Esophagus squamous epithelium (tissue), 5 donors: ENCODE measurements around the gene ARHGAP11A. TPM values are rescaled to one million over a fixed set of nuclear protein-coding genes. Genes with fewer than 3 reads are reported as not detected.
A peak's percentile ranks its signal among the peaks of the same experiment; 100 is the strongest.
"Not testable (repeated sequence)": the region's sequence is repeated elsewhere in the genome, so short reads cannot be mapped to it uniquely, and the experiment has no call there.

ENCODE experiments used
- DNase-seq: peaks from one replicate; lab custom pipeline; 2025; lab: John Stamatoyannopoulos, UW
- H3K27ac ChIP-seq, 4 donors: fragments of 200-600 bp; sonication (generic); one replicate each; pipeline ENCODE4 v1.5.1; 2016 to 2019; ENCODE audit warnings: mild to moderate bottlenecking in 1 of 4
- H3K27me3 ChIP-seq, 4 donors: fragments of 200-600 bp; sonication (generic); 1 replicate in 3 of 4; 2 replicates in 1 of 4; pipeline versions ENCODE4 v1.5.1 to v1.6.0; 2017 to 2021; ENCODE audit warnings: antibody characterized with exemption in 1 of 4
- H3K36me3 ChIP-seq, 3 donors: fragments of 200-600 bp; sonication (generic); one replicate each; pipeline ENCODE4 v1.5.1; 2016 to 2019
- H3K4me1 ChIP-seq, 3 donors: fragments of 200-600 bp; sonication (generic); one replicate each; pipeline ENCODE4 v1.5.1; 2017 to 2019
- H3K4me3 ChIP-seq, 4 donors: fragments of 200-600 bp; sonication (generic); 1 replicate in 3 of 4; 2 replicates in 1 of 4; pipeline ENCODE4 v1.5.1; 2016 to 2019; ENCODE audit warnings: mild to moderate bottlenecking in 2 of 4, moderate library complexity in 1 of 4
- H3K9me3 ChIP-seq, 3 donors: fragments of 200-600 bp; sonication (generic); one replicate each; pipeline ENCODE4 v1.5.1; 2016 to 2019
- POLR2A ChIP-seq, 4 donors: fragments of 450-650 bp; IDR thresholded peaks; one replicate each; pipeline ENCODE4 v1.6.1; 2017; ENCODE audit warnings: antibody characterized with exemption in 4 of 4, mild to moderate bottlenecking in 4 of 4, moderate library complexity in 3 of 4
- WGBS, 2 donors: methylation state at CpG; one replicate each; pipeline ENCODE4 v1.1.5; 2018; 5-methylcytosine and 5-hydroxymethylcytosine counted together
- intact Hi-C: fragments of 100-400 bp; cut with DNase I; formaldehyde crosslinking; loops from one replicate; pipeline ENCODE4 v1.15.0; 2022
- total RNA-seq, 4 donors: library from RNA; depleted of rRNA; stranded (reverse); fragments of >200 nt; gene quantifications; one replicate each; pipeline ENCODE4 v1.1.0, GENCODE V29; 2016
- TF ChIP-seq, protein P1 (sequence below), 6 experiments: fragments of 450-650 bp in 4 of 6; fragments of 200-600 bp in 2 of 6; sonication (generic) in 2 of 6; IDR thresholded peaks; one replicate each; pipeline ENCODE4 v1.5.1; 2016 to 2019; ENCODE audit warnings: antibody characterized with exemption in 6 of 6, mild to moderate bottlenecking in 4 of 6, moderate library complexity in 4 of 6
- donor health status: DM: yes; HTN: yes; CAD: no.

The ARHGAP11A gene
- 10 to 100 TPM in 2 of 4 donors, 1 to 10 TPM in 2; 4.7 to 17.4 (median 8.1) TPM for total RNA-seq

- Histone ChIP-seq H3K4me1 (peaks cover 0 to 17% (median 0%) of the 10 kb centered on the region in 3 donors), H3K27ac (peak within 1 kb of the TSS; percentile 76 to 84 (median 80)), H3K4me3 (peak within 1 kb of the TSS; percentile 51 to 70 (median 60))
- H3K9me3 ChIP-seq, H3K36me3 ChIP-seq, intact Hi-C loops, DNase-seq, H3K27me3 ChIP-seq: not testable (repeated sequence)
- peak in 1 of 4 donors; percentile 32 for TF ChIP-seq POLR2A (IDR thresholded peaks at IDR 0.05)
- WGBS, 2 donors, result 0% methylated on average over 3 to 9 of the region's 43 CpGs
Measured at GRCh38 chr15:32615051-32615870, at the start of gene ARHGAP11A. ARHGAP11A (plus strand) TSS chr15:32615504; CDS start chr15:32616212, 708 bp downstream.

DNA sequence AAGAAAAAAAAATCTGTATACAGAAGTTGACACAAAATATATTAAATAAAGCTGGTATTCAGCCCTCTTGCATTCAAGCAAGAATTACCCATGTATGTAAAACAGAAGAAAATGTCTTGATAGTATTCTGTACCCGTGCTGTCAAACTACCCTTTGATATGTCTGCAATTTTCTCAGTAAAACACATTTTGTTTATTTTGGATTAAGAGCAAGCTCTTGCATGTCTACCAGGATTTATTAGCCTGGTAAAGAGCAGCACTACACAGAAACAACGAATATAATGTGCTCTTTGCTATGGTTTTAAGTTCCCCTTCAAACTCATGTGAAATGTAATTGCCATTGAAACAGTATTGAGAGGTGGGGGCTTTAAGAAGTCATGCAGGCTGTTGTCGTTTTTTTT is 46.3 kb upstream of the ARHGAP11A start:
- H3K27me3 ChIP-seq, H3K9me3 ChIP-seq, DNase-seq, H3K4me3 ChIP-seq, H3K36me3 ChIP-seq, H3K4me1 ChIP-seq, H3K27ac ChIP-seq, intact Hi-C loops: not testable (repeated sequence)
- WGBS, 2 donors, result 0 to 33% methylated on average over 1 of the region's 3 CpGs

DNA sequence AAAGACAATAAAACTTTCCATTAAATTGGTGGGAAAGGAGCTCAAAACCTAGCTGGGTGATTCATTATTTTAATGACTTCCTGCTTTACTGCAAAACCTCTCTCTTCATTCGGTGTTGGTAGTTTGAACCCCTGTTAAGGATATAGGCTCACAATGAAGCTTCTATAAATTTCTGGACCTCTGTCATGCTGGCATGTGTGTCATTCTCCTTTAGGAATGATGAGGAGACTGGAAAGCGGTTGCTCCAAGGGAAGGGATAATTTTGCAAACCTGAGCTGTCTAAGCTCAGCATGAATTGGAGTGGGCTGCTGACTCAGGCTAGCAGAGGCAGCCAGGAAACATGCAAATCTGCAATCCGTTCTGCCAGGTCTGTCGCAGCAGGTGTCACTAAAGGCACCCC is 36.8 kb upstream of the ARHGAP11A start:
- H3K27me3 ChIP-seq, H3K4me3 ChIP-seq, H3K36me3 ChIP-seq, DNase-seq, H3K4me1 ChIP-seq, intact Hi-C loops, H3K9me3 ChIP-seq, H3K27ac ChIP-seq: not testable (repeated sequence)
- no CpG with 5 or more reads among the region's 4 CpGs for WGBS, 2 donors

GRCh38 chr15:32585844-32586243 is 29.5 kb upstream of the ARHGAP11A start:
- H3K36me3 ChIP-seq, intact Hi-C loops, H3K27me3 ChIP-seq, H3K4me1 ChIP-seq, H3K27ac ChIP-seq, H3K9me3 ChIP-seq, H3K4me3 ChIP-seq, DNase-seq: not testable (repeated sequence)
- 33 to 64% methylated on average over 2 to 3 of the region's 4 CpGs for WGBS, 2 donors

GRCh38 chr15:32593151-32593550 is 22.2 kb upstream of the ARHGAP11A start, which contains the start of gene GOLGA8N:
GOLGA8N (plus strand) TSS chr15:32593456.
- DNase-seq, H3K4me1 ChIP-seq, H3K4me3 ChIP-seq, H3K27ac ChIP-seq, H3K36me3 ChIP-seq, H3K27me3 ChIP-seq, intact Hi-C loops, H3K9me3 ChIP-seq: not testable (repeated sequence)
- 88% methylated on average over 1 of the region's 8 CpGs; no CpG with 5 or more reads in 1 of the 2 donors for WGBS, 2 donors

DNA sequence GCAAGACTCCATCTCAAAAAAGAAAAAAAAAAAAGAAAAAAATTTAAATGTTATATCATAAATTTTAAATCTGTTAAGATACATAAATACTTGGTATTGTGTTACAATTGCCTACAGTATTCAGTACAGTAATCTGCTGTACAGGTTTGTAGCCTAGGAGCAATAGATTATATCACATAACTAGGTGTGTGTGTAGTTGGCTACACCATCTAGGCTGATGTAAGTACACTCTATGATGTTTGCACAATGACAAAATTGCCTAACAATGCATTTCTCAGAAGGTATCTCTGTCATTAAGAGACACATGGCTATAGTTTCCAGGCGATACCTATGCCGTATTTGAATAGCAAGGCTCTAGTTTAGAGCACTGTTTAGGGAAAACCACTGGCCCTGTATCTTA is 5.8 kb upstream of the ARHGAP11A start:
- H3K36me3 ChIP-seq, intact Hi-C loops, DNase-seq, H3K4me1 ChIP-seq, H3K27me3 ChIP-seq, H3K27ac ChIP-seq, H3K4me3 ChIP-seq, H3K9me3 ChIP-seq: not testable (repeated sequence)
- WGBS, 2 donors, result 100% methylated on average over 2 of the region's 2 CpGs; no CpG with 5 or more reads in 1 of the 2 donors

- WGBS, 2 donors, result 3 to 7% methylated on average over 1 of the region's 3 CpGs
- DNase-seq, H3K27me3 ChIP-seq, H3K4me1 ChIP-seq, intact Hi-C loops, H3K9me3 ChIP-seq, H3K27ac ChIP-seq, H3K36me3 ChIP-seq, H3K4me3 ChIP-seq: not testable (repeated sequence)
- TF ChIP-seq, protein P1, sequence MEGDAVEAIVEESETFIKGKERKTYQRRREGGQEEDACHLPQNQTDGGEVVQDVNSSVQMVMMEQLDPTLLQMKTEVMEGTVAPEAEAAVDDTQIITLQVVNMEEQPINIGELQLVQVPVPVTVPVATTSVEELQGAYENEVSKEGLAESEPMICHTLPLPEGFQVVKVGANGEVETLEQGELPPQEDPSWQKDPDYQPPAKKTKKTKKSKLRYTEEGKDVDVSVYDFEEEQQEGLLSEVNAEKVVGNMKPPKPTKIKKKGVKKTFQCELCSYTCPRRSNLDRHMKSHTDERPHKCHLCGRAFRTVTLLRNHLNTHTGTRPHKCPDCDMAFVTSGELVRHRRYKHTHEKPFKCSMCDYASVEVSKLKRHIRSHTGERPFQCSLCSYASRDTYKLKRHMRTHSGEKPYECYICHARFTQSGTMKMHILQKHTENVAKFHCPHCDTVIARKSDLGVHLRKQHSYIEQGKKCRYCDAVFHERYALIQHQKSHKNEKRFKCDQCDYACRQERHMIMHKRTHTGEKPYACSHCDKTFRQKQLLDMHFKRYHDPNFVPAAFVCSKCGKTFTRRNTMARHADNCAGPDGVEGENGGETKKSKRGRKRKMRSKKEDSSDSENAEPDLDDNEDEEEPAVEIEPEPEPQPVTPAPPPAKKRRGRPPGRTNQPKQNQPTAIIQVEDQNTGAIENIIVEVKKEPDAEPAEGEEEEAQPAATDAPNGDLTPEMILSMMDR (IDR thresholded peaks at IDR 0.05), result peak in 3 of 6 experiments; percentile 7 to 32 (median 15)
Measured at GRCh38 chr15:32610719-32611118, 4.6 kb upstream of the ARHGAP11A start.

- not testable (repeated sequence) for DNase-seq
Measured at GRCh38 chr15:32614712-32615050, 623 bp upstream of the ARHGAP11A start.

GRCh38 chr15:32615871-32616426 is 645 bp downstream of the ARHGAP11A start:
- Histone ChIP-seq H3K4me1 (peaks cover 0 to 12% (median 0%) of the 10 kb centered on the region in 3 donors), H3K27ac (peak overlapping the region; percentile 76 to 84 (median 80)), H3K4me3 (peak overlapping the region; percentile 51 to 70 (median 60))
- H3K36me3 ChIP-seq, intact Hi-C loops, DNase-seq, H3K27me3 ChIP-seq, H3K9me3 ChIP-seq: not testable (repeated sequence)
- WGBS, 2 donors, result 1% methylated on average over 17 to 23 of the region's 24 CpGs

More at GRCh38 chr15:32614712-32615050, 623 bp upstream of the ARHGAP11A start:
- H3K9me3 ChIP-seq, H3K36me3 ChIP-seq, intact Hi-C loops, H3K27me3 ChIP-seq: not testable (repeated sequence)
- Histone ChIP-seq H3K27ac (peak overlapping the region; percentile 67 to 84 (median 80)), H3K4me3 (peak overlapping the region; percentile 51 to 70 (median 60)), H3K4me1 (peaks cover 0 to 17% (median 0%) of the 10 kb centered on the region in 3 donors)
- WGBS, 2 donors, result 0% methylated on average over 10 of the region's 16 CpGs; no CpG with 5 or more reads in 1 of the 2 donors
